Dermis microvascular lymphatic vessel endothelial cell (primary cell): ENCODE data around the gene SLC10A3. TPM values are rescaled to one million over a fixed set of nuclear protein-coding genes. Genes with fewer than 3 reads are reported as not detected.
"Not testable (repeated sequence)": the region's sequence is repeated elsewhere in the genome, so short reads cannot be mapped to it uniquely, and the experiment has no call there.

ENCODE experiments used
- DNase-seq, 2 donors: peaks; one replicate each; pipeline versions ENCODE4 v3.0.0 to v3.0.0-alpha.2; 2010; ENCODE audit warnings: low read depth in 2 of 2
- total RNA-seq: library from RNA; depleted of rRNA; stranded (reverse); fragments of >200 nt; gene quantifications from 2 replicates; pipeline ENCODE4 v1.2.1, GENCODE V29; 2014

SLC10A3 gene
- total RNA-seq, 1 donor from 2014 or later: 8.1 TPM

DNA sequence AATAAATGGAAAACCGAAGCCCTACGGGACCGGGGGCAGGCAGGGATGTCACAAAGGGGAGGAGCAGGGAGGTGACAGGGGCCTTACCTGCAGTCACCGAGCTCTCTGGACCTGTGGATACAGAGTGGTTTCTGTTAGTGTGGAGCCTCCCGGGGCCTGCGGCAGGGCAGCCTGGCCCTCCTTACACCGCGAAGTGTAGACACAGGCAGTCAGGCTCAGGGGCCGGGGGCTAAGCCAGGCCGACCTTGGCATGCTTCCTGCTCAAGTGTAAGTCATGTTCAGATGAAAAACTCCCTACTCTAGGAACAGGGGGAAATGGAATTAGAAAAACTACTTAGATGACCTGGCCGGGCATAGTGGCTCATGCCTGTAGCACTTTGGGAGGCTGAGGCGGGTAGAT, 21.3 kb upstream of the SLC10A3 start:
- DNase-seq: no peak

DNA sequence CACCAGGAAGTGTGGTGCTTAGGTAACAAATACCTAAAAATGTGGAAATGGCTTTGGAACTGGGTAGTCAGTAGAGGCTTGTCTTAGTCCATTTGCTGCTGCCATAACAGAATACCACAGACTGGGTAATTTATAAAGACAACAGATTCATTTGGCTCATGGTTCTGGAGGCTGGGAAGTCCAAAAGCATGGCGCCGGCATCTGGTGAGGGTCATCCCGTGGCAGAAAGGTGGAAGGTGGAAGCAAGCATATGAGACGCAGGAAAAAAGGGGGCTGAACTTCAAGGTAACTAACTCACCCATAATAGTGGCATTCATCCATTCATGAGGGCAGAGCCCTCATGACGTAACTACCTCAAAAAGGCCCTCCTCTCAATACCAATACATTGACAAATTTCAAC, 19.0 kb upstream of the SLC10A3 start:
- no peak for DNase-seq

GRCh38 chrX:154508384-154508745, 17.9 kb upstream of the SLC10A3 start:
- DNase-seq: no peak

DNA sequence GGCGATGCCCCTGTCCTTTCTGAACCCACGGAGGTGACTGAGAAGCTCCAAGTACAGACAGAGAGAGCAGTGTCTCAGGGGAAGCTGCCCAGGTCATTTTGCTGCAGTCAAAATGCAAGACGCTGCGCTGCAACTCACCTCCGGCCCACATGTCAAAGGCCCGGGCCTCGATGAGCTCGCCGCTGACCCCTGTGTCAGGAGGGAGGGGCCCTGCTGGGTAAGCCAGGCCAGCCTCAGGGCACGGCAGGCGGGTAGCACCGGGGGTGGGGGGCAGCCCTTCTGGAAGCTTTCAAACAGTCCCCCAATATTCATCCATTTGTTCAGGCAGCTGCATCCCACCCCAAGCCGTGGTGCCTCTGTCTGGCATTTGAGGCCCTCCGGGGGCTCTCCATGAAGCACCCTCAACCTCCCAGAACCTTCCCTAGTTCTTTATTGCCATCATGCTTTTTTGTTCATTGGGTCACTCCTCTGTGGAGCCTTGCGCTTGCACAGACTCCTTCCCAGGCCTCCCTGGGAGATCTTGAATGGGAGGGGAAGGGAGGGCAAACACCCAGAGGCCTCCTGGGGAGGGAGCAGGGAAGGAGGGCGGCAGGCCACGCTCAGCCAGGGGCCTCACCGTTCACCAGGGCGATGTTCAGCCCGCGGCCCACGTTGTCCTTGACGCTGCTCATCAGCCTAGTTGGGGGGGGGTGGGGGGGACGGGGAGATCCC, 17.4 kb upstream of the SLC10A3 start:
- DNase-seq: no peak

DNA sequence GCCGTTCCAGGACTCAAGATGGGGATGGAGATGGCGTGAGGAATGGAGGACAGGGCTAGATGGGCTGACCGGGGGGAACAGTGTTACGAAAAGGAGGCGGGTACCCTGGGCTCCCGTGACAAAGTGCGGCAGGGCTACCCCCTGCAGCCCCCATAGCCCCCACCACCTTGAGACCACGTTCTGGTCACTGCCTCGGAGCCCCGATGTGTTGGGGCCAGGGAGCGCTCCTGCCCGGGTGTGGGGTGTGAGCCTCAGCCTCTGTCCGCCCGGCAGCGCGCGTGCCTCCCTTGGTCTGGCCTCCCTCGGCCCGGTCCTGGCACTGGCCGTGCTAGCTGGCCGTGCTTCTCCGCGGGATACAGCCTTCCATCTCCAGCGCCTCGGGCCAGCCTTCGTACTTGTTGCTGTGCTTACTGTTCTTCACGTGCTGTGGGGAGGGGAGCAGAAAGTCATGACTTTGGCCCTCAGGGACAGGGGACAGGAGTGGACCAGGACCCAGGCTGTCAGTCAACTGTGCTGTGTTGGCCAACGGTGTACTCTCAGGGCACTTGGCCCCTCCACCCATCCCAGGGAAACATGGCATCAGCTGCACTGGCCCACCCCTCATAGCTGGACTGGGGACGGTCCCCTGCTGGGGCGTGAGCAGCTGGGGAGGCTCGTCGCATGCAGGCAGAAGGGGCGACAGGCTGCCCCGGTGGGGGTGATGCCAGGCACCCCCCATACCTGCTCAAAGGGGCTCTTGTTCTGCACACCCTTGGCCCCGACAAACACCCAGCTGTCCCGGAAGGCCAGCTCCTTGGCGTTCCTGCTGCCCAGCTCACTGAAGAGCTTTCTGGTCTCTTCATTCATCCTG, 16.3 kb upstream of the SLC10A3 start:
- DNase-seq: no peak

GRCh38 chrX:154505734-154506133, 15.3 kb upstream of the SLC10A3 start:
- peak in 1 of 2 donors; percentile 67 for DNase-seq

- no peak for DNase-seq
Measured at GRCh38 chrX:154502989-154503388, 12.6 kb upstream of the SLC10A3 start.

- no peak for DNase-seq
Measured at GRCh38 chrX:154502098-154502497, 11.7 kb upstream of the SLC10A3 start.

DNA sequence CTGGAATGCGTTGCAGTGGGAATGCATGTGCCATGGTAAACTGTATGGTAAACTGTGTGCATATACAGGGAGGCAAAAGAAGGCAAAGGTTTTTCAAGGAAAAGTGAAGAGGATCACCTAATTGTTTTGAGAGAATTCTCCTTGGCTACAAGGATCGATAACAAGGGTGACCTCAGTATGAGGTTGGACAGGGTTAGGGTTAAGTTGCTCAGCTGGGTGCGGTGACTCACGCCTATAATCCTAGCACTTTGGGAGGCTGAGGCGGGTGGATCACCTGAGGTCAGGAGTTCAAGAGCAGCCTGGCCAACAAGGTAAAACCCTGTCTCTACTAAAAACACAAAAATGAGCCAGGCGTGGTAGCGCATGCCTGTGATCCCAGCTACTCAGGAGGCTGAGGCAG, 11.0 kb upstream of the SLC10A3 start:
- DNase-seq: not testable (repeated sequence)

DNA sequence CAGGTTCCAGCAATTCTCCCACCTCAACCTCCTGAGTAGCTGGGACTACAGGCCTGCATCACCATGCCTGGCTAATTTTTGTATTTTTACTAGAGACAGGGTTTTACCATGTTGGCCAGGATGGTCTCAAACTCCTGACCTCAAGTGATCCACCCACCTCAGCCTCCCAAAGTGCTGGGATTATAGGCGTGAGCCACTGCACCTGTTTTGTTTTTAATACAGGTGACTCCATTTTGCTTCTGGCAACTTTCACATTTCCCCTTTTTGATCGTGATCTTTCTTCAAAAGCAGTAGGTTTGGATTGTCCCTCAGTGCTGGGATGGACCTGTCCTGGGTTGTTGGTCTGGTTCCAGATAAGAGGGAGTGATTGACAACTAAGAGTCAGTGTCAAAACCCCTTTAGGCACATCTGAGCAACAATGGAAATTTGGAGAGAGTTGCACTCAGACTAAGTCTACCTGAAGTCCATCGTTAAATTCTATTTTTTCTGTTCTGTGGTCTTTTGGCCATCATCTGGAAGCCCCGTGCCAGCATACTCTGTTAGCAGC, 6.2 kb upstream of the SLC10A3 start:
- not testable (repeated sequence) for DNase-seq

DNA sequence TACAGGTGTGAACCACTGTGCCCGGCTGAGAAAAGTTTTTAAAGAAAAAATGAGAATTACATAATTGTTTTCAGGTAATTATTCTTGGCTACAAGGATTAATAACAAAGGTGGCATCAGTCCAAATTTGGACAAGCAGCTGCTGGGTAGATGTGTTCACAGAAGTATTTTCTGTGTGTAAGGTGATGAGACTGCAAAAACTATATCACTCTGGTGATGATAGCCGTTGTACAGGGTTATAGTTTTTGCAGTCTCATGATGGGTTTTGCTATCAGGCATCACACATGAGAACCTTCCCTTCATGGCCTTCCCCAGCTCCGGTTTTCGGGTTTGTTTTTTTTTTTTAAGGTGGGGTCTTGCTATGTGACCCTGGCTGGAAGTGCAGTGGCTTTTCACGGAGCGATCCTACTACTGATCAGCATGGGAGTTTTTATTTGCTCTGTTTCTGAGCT, 5.1 kb upstream of the SLC10A3 start:
- DNase-seq: peak; percentile 15 to 26

DNA sequence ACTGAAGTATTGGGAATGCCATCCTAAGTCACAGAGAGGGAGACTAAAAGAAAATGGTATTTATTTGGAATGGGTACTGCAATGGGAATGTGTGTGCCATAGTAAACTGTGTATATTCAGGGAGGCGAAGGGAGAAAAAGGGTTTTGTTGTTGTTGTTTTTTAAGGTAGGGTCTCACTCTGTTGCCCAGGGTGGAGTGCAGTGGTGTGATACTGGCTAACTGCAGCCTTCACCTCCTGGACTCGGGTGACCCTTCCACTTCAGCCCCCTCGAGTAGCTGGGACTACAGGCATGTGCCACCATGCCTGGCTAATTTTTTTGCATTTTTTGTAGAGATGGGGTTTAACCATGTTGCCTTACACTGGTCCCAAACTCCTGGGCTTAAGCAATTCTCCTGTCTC, 4.3 kb upstream of the SLC10A3 start:
- no peak for DNase-seq

- DNase-seq: peak in 1 of 2 donors; percentile 26
Measured at GRCh38 chrX:154490021-154490413, 412 bp downstream of the SLC10A3 start.

GRCh38 chrX:154489182-154489581, 1.2 kb downstream of the SLC10A3 start:
- DNase-seq: no peak

GRCh38 chrX:154488336-154489075, 1.9 kb downstream of the SLC10A3 start:
- DNase-seq: no peak

DNA sequence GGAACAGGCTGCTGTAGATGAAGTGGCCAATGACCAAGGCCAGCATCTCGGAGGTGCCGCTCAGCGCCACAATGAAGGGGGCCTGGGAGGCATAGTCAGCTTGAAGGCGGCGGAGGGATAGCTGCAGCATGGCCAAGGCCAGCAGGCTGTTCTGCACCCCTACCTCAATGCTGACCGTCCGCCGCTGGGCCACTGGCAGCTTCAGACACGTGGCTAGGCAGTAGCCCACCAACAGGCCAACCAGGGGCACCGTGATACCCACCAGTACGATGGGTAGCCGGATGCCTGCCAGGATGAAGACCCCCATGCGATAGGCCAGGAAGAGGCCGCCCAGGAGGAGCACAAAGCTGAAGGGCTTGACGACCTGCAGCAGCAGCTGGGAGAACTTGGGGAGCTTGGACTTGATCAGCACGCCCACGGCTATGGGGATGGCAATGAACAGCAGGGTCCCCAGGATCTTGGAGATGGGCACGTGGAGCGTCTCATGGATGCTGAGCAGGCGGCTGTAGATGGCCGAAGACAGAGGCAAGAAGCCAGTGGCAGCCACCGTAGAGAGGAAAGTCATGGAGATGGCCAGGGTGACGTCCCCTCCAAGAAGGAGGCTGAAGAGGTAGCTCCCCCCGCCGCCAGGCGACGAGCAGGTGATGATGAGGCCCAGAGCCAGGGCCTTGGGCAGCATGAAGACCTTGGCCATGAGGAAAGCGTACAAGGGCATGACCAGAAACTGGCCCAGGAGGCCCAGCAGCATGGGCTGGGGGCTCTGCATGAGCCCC, 2.7 kb downstream of the SLC10A3 start:
- DNase-seq: no peak

- peak; percentile 16 to 54 for DNase-seq
Measured at GRCh38 chrX:154486396-154487207, 3.8 kb downstream of the SLC10A3 start, which contains the start of gene UBL4A. TSS of gene UBL4A (minus strand) at chrX:154486615. CDS start at chrX:154486584, 31 bp downstream.

GRCh38 chrX:154486052-154486395, 4.4 kb downstream of the SLC10A3 start:
- peak in 1 of 2 donors; percentile 9 for DNase-seq

DNA sequence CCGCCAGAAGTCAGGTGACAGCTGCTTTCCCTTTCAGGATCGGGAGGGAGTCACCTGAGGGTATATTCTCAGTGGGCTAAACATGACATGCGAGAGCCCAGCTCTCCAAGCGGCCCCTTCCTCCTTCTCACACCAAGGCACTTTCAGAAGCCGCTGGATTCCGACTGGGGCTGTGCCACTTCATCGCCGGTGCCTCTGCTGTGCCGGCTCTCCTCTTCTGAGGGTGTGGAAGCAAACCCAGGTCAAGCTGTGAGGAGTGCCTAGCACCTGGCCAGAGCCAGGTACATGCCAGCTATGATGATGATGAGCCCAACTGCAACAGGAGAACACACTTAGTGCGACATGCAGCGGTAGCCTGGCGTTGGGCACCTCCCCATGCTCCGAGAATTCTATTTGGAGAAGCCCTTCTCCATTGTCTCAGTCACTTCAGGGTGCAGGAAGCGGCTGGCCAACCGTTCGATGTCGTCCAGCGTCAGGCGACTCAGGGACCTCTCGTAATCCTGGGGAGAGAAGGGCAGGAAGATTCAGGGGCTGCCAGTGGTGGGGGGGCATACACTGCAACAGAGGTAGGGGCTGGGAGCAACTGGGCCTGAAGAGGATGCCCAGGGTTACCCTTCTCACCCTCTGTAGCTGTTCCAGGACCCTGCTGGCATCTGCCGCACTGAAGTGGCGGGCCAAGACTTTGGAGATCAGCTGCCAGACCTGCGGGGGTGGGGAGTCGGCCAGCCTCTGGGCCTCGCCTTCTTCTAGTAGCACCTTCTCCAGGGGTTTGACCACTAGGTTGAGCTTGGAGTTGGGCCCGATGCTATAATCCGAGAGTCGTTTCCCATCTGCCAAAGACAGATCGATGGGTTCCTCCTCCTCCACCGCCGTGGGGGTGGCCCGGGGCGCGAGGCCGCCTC, 5.0 kb downstream of the SLC10A3 start:
- no peak for DNase-seq
